ENCODE measurements around the gene BBS9.
A peak's percentile ranks its signal among the peaks of the same experiment; 100 is the strongest.

Gene BBS9

GRCh38 chr7:33487998-33488682 is 358.8 kb downstream of the BBS9 start:
- TF ChIP-seq, protein P1, sequence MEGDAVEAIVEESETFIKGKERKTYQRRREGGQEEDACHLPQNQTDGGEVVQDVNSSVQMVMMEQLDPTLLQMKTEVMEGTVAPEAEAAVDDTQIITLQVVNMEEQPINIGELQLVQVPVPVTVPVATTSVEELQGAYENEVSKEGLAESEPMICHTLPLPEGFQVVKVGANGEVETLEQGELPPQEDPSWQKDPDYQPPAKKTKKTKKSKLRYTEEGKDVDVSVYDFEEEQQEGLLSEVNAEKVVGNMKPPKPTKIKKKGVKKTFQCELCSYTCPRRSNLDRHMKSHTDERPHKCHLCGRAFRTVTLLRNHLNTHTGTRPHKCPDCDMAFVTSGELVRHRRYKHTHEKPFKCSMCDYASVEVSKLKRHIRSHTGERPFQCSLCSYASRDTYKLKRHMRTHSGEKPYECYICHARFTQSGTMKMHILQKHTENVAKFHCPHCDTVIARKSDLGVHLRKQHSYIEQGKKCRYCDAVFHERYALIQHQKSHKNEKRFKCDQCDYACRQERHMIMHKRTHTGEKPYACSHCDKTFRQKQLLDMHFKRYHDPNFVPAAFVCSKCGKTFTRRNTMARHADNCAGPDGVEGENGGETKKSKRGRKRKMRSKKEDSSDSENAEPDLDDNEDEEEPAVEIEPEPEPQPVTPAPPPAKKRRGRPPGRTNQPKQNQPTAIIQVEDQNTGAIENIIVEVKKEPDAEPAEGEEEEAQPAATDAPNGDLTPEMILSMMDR (IDR thresholded peaks at IDR 0.05; ENCODE audit: insufficient read depth, low read depth, low read length, missing control alignments) = no peak
- no peak for DNase-seq (ENCODE audit: low read depth)
- H3K4me3 ChIP-seq (ENCODE audit: low read length) = no peak overlapping the region

DNA sequence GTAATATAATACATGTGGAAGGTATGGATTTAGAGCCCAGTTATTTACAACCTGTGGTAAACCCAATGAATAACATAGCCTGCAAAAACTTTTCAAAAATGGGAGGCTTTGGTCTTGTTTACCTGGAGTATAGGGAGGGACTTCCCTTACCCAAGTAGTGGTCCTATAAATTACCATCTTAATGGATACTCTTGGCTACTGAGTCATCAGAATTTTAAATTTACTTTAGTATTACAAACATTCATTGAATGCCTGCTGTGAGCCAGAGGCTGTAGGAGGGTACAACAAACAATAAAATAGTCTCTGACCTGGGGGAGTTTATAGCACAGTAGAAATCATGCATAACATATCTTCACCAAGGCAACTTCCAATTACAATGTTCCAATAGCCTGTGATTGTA is 365.1 kb downstream of the BBS9 start:
- TF ChIP-seq, protein P1 (IDR thresholded peaks at IDR 0.05; ENCODE audit: insufficient read depth, low read depth, low read length, missing control alignments) = no peak
- no peak for DNase-seq (ENCODE audit: low read depth)
- no peak overlapping the region for H3K4me3 ChIP-seq (ENCODE audit: low read length)

DNA sequence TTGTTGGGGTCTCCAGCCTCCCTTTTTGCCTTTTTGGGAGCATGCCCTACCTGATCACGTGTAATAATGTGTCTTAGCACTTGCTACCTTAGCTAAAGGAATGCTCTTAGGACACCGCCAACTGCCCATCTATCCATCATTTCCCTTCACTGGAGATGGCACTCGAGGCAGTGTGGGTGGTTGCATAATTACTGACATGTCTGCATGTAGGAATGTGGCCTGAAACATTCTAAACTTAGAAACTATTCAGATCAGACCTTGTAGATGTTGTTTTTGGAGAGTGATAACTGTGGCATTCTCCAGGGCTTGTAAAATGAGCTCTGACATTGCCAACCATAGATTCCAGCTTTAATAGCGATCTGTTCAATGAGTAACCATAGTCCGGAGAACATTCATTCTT is 365.8 kb downstream of the BBS9 start:
- H3K4me3 ChIP-seq (ENCODE audit: low read length) = no peak overlapping the region
- DNase-seq (ENCODE audit: low read depth) = peak; percentile 10
- TF ChIP-seq, protein P1 (IDR thresholded peaks at IDR 0.05; ENCODE audit: insufficient read depth, low read depth, low read length, missing control alignments) = no peak

DNA sequence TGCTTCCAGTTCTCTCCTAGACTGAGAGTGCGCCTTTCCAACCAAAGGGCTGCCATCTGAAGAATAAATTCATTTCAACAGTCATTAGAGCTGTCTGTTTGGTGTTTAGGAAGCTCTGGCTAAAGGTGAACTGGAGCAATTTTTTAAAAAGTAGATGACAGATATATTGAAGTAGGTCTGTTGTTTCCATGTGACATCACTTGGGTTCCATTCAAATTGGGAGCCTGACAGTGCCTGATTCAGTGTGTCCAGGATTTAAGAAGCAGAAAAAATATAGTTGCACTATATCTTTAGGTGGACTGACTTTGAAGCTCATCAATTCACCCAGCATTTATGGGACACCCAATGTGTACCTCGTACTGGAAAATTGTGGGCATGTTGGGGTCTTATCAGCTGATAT is 367.7 kb downstream of the BBS9 start:
- TF ChIP-seq, protein P1 (IDR thresholded peaks at IDR 0.05; ENCODE audit: insufficient read depth, low read depth, low read length, missing control alignments) = no peak
- DNase-seq (ENCODE audit: low read depth) = no peak
- H3K4me3 ChIP-seq (ENCODE audit: low read length) = no peak overlapping the region

- H3K4me3 ChIP-seq (ENCODE audit: low read length) = no peak overlapping the region
- no peak for DNase-seq (ENCODE audit: low read depth)
- TF ChIP-seq, protein P1 (IDR thresholded peaks at IDR 0.05; ENCODE audit: insufficient read depth, low read depth, low read length, missing control alignments) = no peak
These were observed 371.6 kb downstream of the BBS9 start for GRCh38 chr7:33500703-33501701.

DNA sequence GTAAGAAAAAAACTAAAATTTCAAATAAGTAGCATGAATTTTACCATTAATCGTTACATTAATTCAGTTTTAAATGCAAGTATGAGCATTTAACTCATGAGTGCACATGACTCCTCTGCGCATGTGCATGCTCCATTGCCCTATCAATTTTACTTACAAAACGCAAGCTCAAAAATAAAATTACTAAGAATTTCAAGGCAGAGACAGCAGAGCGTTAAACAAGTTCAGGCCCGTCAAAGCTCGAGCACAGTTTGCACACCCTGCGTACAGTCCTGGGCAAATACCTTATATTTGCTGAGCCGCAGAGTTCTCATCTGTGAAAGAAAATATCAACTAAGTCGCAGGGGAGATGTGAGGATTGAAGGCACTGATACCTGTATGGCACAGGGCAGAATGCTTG is 373.6 kb downstream of the BBS9 start:
- DNase-seq (ENCODE audit: low read depth) = peak; percentile 75
- TF ChIP-seq, protein P1 (IDR thresholded peaks at IDR 0.05; ENCODE audit: insufficient read depth, low read depth, low read length, missing control alignments) = no peak
- no peak overlapping the region for H3K4me3 ChIP-seq (ENCODE audit: low read length)
